ENCODE results near the gene ACTN2. TPM values are rescaled to one million over a fixed set of nuclear protein-coding genes. Genes with fewer than 3 reads are reported as not detected.
A peak's percentile ranks its signal among the peaks of the same experiment; 100 is the strongest.

Gene ACTN2
- total RNA-seq, 1 donor from 2014 or later: 1.1 TPM

GRCh38 chr1:236734141-236734765 lies 48.0 kb downstream of the ACTN2 start:
- DNase-seq (ENCODE audit: low read depth, low spot score): peak; percentile 70

DNA sequence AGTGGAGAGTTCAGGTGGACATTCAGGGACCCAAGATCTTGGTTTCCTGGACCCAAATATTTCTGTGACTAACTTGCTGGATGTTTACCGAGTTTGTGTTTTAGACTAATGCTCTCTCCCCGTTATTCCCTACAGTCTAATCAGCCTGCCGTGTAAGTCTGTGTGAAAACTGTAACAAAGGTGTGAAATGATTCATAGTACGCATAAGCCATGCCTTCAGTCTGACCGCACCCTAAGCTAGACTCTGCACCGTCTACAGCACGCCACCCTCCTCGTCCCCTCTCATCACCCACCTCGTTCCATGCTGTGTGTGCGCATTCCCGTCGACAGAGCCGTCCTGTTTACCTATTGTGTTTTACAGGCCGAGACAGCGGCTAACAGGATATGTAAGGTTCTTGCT lies 50.5 kb downstream of the ACTN2 start:
- no peak for DNase-seq (ENCODE audit: low read depth, low spot score)

- DNase-seq (ENCODE audit: low read depth, low spot score): no peak
Measured at GRCh38 chr1:236741753-236742152, 55.5 kb downstream of the ACTN2 start.

GRCh38 chr1:236742421-236743160 lies 56.3 kb downstream of the ACTN2 start:
- no peak for DNase-seq (ENCODE audit: low read depth, low spot score)

GRCh38 chr1:236744533-236744932 lies 58.2 kb downstream of the ACTN2 start:
- DNase-seq (ENCODE audit: low read depth, low spot score): no peak

- DNase-seq (ENCODE audit: low read depth, low spot score): no peak
Measured at GRCh38 chr1:236746785-236747184, 60.5 kb downstream of the ACTN2 start.

GRCh38 chr1:236747311-236747985 lies 61.1 kb downstream of the ACTN2 start:
- no peak for DNase-seq (ENCODE audit: low read depth, low spot score)

DNA sequence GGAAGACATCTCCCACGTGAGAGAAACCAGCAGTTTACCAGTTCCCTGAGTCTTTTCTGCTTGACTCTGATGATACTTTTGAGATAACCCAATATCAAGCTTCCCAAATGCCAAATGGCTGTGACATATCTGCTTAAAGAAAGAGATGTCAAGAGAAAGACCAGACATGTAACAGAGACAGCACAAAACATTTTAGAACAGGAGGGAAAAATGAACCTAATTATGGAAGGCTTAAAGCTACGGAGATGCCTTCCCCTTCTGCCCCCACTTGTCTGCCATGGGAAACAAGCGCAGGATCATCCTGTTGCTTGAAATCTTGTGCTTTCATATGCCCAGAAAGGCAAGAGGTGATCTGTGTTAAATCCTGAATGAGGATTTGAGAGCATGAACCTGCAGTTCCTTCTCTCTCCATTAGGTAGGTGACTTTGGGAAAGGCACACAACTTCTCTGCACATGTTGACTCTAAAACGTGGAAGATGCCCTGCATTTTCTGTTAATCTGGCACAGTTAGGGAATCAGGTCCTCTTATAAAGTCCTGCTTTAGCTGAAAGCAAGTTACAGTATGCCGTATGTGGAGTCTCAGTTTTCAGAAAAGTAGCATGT lies 62.1 kb downstream of the ACTN2 start:
- DNase-seq (ENCODE audit: low read depth, low spot score): no peak

GRCh38 chr1:236750928-236751327 lies 64.6 kb downstream of the ACTN2 start:
- no peak for DNase-seq (ENCODE audit: low read depth, low spot score)

GRCh38 chr1:236751385-236751784 lies 65.1 kb downstream of the ACTN2 start:
- no peak for DNase-seq (ENCODE audit: low read depth, low spot score)

DNA sequence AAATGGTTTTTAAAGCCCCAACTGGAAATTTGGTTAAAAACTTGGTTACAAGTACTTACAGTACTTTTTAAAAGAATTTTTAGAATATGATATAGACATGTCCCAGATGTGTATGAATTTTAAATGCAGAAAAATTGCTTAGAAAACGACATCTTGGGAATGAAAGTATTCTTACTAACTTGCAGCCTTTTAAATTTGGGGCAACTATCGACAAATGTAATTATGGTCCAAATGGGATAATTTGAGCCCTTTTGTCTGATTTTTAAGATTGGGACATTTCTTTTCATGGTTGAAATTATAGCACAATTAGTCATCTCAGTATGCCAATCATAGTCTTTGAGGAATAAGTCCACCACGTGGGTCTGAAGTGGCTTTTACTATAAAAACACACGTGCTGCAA lies 65.6 kb downstream of the ACTN2 start:
- DNase-seq (ENCODE audit: low read depth, low spot score): no peak

GRCh38 chr1:236753516-236753915 lies 67.2 kb downstream of the ACTN2 start:
- no peak for DNase-seq (ENCODE audit: low read depth, low spot score)

DNA sequence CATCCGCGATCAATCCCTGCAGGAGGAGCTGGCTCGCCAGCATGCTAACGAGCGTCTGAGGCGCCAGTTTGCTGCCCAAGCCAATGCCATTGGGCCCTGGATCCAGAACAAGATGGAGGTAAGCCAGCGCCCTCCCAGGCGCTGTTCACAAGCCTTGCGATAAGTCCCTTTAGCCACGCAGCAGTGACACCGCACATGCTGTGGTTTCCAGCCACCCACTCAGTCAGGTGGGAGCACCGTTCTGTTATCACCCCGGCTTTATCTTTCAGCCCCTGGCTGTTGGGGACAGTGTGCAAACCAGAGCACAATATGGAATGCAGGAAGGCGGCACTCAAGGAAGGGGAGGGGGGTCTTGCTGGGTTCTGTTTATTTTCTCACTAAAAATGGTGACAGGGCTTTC lies 67.7 kb downstream of the ACTN2 start:
- DNase-seq (ENCODE audit: low read depth, low spot score): no peak

DNA sequence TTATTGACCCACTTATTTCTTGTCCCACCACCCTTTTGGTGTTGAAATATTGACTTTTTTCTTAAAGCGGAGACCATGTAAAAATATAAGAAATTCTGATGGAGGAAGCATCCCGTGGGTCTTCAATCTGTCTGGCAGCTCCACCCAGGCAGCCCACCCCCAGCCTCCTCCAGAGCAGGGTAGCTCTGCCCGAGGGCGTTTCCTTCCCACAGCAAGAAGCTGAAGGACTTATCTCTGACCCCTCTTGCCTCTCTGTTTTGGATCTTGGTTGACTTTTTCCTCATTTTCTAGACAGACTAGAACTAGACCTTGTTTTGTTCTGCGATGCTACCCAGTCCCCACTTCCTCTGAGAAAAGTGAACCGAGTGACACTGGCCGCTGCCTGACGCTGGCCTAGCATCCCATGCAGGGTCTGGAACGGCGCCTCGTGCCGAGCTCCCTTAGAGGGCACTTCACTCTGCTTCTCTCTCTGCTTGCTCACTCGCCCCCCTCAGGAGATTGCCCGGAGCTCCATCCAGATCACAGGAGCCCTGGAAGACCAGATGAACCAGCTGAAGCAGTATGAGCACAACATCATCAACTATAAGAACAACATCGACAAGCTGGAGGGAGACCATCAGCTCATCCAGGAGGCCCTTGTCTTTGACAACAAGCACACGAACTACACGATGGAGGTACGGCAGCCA lies 68.4 kb downstream of the ACTN2 start:
- DNase-seq (ENCODE audit: low read depth, low spot score): no peak

GRCh38 chr1:236757640-236758039 lies 71.3 kb downstream of the ACTN2 start:
- DNase-seq (ENCODE audit: low read depth, low spot score): no peak

DNA sequence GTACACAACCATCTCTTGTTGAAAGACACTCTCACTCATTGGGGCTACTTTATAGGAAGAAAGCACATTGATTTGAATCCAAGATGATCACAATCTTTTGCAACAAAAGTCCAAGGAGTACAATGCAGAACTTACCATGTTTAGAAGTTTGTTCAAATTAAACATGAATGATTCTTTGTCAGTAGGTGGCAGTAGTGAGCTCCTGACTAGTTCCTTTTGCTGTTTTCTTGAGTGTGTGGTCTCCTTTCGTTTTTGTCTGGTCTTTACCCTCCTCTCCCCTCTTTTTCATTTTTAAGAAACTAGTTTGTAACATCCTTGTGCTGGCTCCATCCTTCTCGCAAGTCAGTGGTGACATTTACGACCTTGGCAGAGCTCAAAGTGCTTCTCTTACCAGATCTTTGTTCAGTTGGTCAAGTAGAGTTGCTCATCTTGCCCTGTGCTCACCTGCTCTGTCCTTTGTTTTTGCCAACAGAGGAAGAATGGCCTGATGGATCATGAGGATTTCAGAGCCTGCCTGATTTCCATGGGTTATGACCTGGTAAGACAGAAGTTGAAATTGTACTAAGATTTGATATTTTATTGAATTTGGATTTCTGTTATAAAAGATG lies 73.1 kb downstream of the ACTN2 start:
- DNase-seq (ENCODE audit: low read depth, low spot score): no peak

- DNase-seq (ENCODE audit: low read depth, low spot score): no peak
Measured at GRCh38 chr1:236760480-236760879, 74.2 kb downstream of the ACTN2 start.

- DNase-seq (ENCODE audit: low read depth, low spot score): no peak
Measured at GRCh38 chr1:236760986-236761385, 74.7 kb downstream of the ACTN2 start.

GRCh38 chr1:236761397-236762132 lies 75.3 kb downstream of the ACTN2 start:
- DNase-seq (ENCODE audit: low read depth, low spot score): no peak

DNA sequence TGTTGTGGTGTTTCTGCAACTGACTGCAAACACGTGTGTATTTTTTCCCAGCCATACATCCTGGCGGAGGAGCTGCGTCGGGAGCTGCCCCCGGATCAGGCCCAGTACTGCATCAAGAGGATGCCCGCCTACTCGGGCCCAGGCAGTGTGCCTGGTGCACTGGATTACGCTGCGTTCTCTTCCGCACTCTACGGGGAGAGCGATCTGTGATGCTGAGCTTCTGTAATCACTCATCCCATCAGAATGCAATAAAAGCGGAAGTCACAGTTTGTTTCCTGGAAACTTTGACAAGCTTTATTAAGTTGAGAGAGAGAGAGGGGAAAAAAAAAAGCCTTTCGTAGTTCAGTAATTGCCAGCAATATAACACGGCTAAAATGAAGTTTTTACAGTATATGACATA lies 76.1 kb downstream of the ACTN2 start:
- DNase-seq (ENCODE audit: low read depth, low spot score): no peak

GRCh38 chr1:236765831-236766230 lies 79.5 kb downstream of the ACTN2 start:
- DNase-seq (ENCODE audit: low read depth, low spot score): no peak

Data from pulmonary artery endothelial cell (primary cell).